Smooth muscle cell (in vitro differentiated cells): ENCODE data around the gene CD300H. TPM values are rescaled to one million over a fixed set of nuclear protein-coding genes. Genes with fewer than 3 reads are reported as not detected.

Experiments used
- DNase-seq: peaks from one replicate; lab custom pipeline; 2025; ENCODE audit not compliant: unreplicated experiment; lab: John Stamatoyannopoulos, UW
- H2AFZ ChIP-seq: fragments of 200-600 bp; sonication (generic); 2 replicates; pipeline ENCODE4 v1.6.0; 2016; ENCODE audit warnings: antibody characterized with exemption, low read depth, mild to moderate bottlenecking
- H3F3A ChIP-seq: fragments of 200-600 bp; sonication (generic); 2 replicates; pipeline ENCODE4 v1.6.0; 2017; ENCODE audit warnings: antibody characterized with exemption, low read depth
- H3K27ac ChIP-seq: fragments of 200-600 bp; sonication (generic); 2 replicates; pipeline ENCODE4 v1.5.1; 2016; ENCODE audit warnings: low read depth, mild to moderate bottlenecking
- H3K27me3 ChIP-seq: fragments of 200-600 bp; sonication (generic); 2 replicates; pipeline ENCODE4 v1.6.1; 2016; ENCODE audit warnings: low read depth, mild to moderate bottlenecking
- H3K36me3 ChIP-seq: fragments of 200-600 bp; sonication (generic); 2 replicates; pipeline ENCODE4 v1.5.1; 2016; ENCODE audit warnings: low read depth
- H3K4me1 ChIP-seq: fragments of 200-600 bp; sonication (generic); 2 replicates; pipeline ENCODE4 v1.5.1; 2016; ENCODE audit warnings: low read depth
- H3K4me2 ChIP-seq: fragments of 200-600 bp; sonication (generic); 2 replicates; pipeline ENCODE4 v1.6.0; 2016; ENCODE audit warnings: mild to moderate bottlenecking
- H3K4me3 ChIP-seq: fragments of 200-600 bp; sonication (generic); 2 replicates; pipeline ENCODE4 v1.5.1; 2016; ENCODE audit warnings: mild to moderate bottlenecking
- H3K79me2 ChIP-seq: fragments of 200-600 bp; sonication (generic); 2 replicates; pipeline ENCODE4 v1.6.0; 2016; ENCODE audit warnings: low read depth, mild to moderate bottlenecking
- H3K9ac ChIP-seq: fragments of 200-600 bp; sonication (generic); 2 replicates; pipeline ENCODE4 v1.6.0; 2016; ENCODE audit warnings: low read depth
- H3K9me3 ChIP-seq: fragments of 200-600 bp; sonication (generic); replicated peaks from 2 replicates; pipeline ENCODE4 v1.5.1; 2016; ENCODE audit warnings: low read depth
- H4K20me1 ChIP-seq: fragments of 200-600 bp; sonication (generic); 2 replicates; pipeline ENCODE4 v1.6.0; 2016; ENCODE audit warnings: low read depth
- WGBS: methylation state at CpG from one replicate; pipeline ENCODE4 v1.1.7; 2016; ENCODE audit warnings: low lambda C conversion rate; 5-methylcytosine and 5-hydroxymethylcytosine counted together
- polyA plus RNA-seq: library from polyadenylated mRNA; unstranded; fragments of >200 nt; fragmentation: Nextera tagmentation; extraction: Ambion mirVana; gene quantifications from 2 replicates; pipeline ENCODE4 v1.2.1, GENCODE V29; 2016
- total RNA-seq: library from RNA; depleted of rRNA; stranded (reverse); fragments of >200 nt; gene quantifications from 2 replicates; pipeline ENCODE4 v1.2.3, GENCODE V29; 2014
- TF ChIP-seq, protein P1 (sequence below): fragments of 200-600 bp; sonication (generic); IDR thresholded peaks from 2 replicates; pipeline ENCODE4 v1.5.1; 2017; ENCODE audit warnings: borderline replicate concordance, mild to moderate bottlenecking, antibody characterized with exemption; ENCODE audit not compliant: insufficient read depth, poor library complexity, severe bottlenecking

Gene CD300H
- total and polyA plus RNA-seq, 2 experiments from 2014 or later: 0.65 TPM; not detected in 1

DNA sequence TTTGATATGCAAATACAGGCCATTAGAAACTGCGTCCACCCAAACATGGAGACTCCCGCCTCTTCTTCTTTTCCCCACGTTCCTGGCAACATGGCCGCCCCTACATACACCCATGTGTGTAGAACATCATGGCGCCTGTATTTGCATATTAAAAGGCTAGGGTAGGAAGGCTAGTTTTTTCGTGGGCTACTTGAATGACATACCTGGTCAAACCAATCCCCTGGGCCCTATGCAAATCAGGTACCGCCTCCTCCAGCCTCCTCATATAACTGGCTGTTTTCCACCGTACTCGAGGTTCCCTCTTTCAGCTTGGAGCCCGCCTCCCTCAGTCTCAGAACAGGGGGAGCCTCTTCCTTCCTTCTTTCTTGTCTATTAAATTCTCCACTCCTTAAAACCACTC, 35.2 kb downstream of the CD300H start:
- Histone ChIP-seq H3F3A (no peaks in the 10 kb centered on the region), H3K9ac (no peak overlapping the region), H2AFZ (no peak overlapping the region), H3K27me3 (peaks cover 14% of the 10 kb centered on the region), H3K9me3 (no peaks in the 10 kb centered on the region), H3K4me1 (no peaks in the 10 kb centered on the region), H3K4me3 (no peak overlapping the region), H4K20me1 (no peaks in the 10 kb centered on the region), H3K79me2 (no peaks in the 10 kb centered on the region), H3K27ac (no peak overlapping the region), H3K36me3 (no peaks in the 10 kb centered on the region), H3K4me2 (no peak overlapping the region)
- TF ChIP-seq, protein P1, sequence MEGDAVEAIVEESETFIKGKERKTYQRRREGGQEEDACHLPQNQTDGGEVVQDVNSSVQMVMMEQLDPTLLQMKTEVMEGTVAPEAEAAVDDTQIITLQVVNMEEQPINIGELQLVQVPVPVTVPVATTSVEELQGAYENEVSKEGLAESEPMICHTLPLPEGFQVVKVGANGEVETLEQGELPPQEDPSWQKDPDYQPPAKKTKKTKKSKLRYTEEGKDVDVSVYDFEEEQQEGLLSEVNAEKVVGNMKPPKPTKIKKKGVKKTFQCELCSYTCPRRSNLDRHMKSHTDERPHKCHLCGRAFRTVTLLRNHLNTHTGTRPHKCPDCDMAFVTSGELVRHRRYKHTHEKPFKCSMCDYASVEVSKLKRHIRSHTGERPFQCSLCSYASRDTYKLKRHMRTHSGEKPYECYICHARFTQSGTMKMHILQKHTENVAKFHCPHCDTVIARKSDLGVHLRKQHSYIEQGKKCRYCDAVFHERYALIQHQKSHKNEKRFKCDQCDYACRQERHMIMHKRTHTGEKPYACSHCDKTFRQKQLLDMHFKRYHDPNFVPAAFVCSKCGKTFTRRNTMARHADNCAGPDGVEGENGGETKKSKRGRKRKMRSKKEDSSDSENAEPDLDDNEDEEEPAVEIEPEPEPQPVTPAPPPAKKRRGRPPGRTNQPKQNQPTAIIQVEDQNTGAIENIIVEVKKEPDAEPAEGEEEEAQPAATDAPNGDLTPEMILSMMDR: no peak
- DNase-seq: no peak
- WGBS: 70% methylated on average over 10 of the region's 10 CpGs

DNA sequence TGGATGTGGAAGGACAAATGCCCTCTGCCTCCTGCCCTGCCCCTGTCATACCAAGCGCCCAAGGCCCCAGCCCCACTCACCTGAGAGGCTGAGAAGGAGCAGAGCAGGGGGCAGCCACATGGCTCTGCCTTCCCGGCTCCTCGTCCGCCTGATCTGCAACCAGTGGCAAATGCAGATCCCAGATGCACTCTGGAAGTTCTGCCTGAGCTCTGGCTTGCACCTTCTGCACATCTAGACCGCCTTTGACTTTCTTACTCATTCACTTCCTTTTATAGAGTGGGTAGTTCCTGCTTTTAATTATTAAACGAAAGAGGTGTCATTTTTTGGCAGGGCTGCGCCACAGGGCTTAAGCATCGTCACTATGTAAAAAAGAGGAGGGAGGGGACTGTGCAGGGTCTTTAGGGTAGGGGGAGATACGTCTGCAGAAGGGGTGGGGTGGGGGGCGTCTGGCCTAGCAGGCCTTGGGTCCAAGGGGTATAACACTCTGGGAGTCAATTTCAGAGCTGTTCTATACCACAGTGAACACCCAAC, 36.0 kb downstream of the CD300H start, which contains the start of gene CD300LB:
Gene CD300LB (minus strand): TSS at position 245 of the 531 bp plus-strand sequence. CDS start 125 bp downstream, at position 120.
- WGBS: 80% methylated on average over 10 of the region's 10 CpGs
- Histone ChIP-seq H3K4me3 (no peak within 1 kb of the TSS), H3K9ac (no peak within 1 kb of the TSS), H2AFZ (no peak within 1 kb of the TSS), H3K4me1 (no peaks in the 10 kb centered on the region), H3K79me2 (no peaks in the 10 kb centered on the region), H4K20me1 (no peaks in the 10 kb centered on the region), H3F3A (no peaks in the 10 kb centered on the region), H3K36me3 (no peaks in the 10 kb centered on the region), H3K27ac (no peak within 1 kb of the TSS), H3K9me3 (no peaks in the 10 kb centered on the region), H3K4me2 (no peak within 1 kb of the TSS), H3K27me3 (peaks cover 7% of the 10 kb centered on the region)
- TF ChIP-seq, protein P1: no peak
- no peak for DNase-seq

DNA sequence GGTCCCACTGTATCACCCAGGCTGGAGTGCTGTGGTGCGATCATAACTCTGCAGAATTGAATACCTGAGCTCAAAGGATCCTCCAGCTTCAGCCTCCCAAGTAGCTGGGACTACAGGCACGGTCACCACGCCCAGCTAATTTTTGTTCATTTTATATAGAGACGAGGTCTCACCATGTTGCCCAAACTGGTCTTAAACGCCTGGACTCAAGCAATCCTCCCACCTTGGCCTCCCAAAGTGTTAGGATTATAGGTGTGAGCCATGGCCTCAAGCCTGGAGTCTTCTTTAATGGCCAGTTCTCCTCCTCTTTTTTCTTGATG, 36.5 kb downstream of the CD300H start:
- H3K4me3 ChIP-seq: no peak overlapping the region
- no peak overlapping the region for H3K27ac ChIP-seq
- no peaks in the 10 kb centered on the region for H3K79me2 ChIP-seq
- H3K4me1 ChIP-seq: no peaks in the 10 kb centered on the region
- H2AFZ ChIP-seq: no peak overlapping the region
- peaks cover 7% of the 10 kb centered on the region for H3K27me3 ChIP-seq
- H3K9ac ChIP-seq: no peak overlapping the region
- WGBS: 87% methylated on average over 5 of the region's 5 CpGs
- no peaks in the 10 kb centered on the region for H4K20me1 ChIP-seq
- H3K9me3 ChIP-seq: no peaks in the 10 kb centered on the region
- no peak overlapping the region for H3K4me2 ChIP-seq
- no peak for DNase-seq
- TF ChIP-seq, protein P1: no peak
- no peaks in the 10 kb centered on the region for H3K36me3 ChIP-seq
- H3F3A ChIP-seq: no peaks in the 10 kb centered on the region

DNA sequence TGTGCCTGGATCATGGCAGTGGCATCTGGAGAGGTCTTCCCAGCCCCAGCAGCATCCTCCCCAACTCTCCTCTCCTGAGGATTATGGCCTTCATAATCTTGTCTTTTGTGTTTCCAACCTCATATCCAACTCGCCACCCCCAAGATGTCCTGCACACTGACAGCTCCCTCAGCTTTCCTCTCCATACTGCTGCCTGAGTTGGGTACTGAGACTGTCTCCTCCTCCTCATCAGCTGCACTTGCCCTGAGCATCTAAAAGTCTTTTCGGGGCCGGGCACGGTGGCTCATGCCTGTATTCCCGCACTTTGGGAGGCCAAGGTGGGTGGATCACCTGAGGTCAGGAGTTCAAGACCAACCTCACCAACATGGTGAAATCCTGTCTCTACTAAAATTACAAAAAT, 38.1 kb downstream of the CD300H start:
- no peak overlapping the region for H3K4me3 ChIP-seq
- H3K27me3 ChIP-seq: peaks cover 13% of the 10 kb centered on the region
- no peak overlapping the region for H3K4me2 ChIP-seq
- H4K20me1 ChIP-seq: no peaks in the 10 kb centered on the region
- no peaks in the 10 kb centered on the region for H3K9me3 ChIP-seq
- H3K27ac ChIP-seq: no peak overlapping the region
- no peak for DNase-seq
- H3K36me3 ChIP-seq: no peaks in the 10 kb centered on the region
- 86% methylated on average over 5 of the region's 5 CpGs for WGBS
- H3F3A ChIP-seq: no peaks in the 10 kb centered on the region
- H3K9ac ChIP-seq: no peak overlapping the region
- no peak overlapping the region for H2AFZ ChIP-seq
- no peaks in the 10 kb centered on the region for H3K79me2 ChIP-seq
- no peaks in the 10 kb centered on the region for H3K4me1 ChIP-seq
- TF ChIP-seq, protein P1: no peak
